ENCODE results near the gene PTPRE.

PTPRE gene

DNA sequence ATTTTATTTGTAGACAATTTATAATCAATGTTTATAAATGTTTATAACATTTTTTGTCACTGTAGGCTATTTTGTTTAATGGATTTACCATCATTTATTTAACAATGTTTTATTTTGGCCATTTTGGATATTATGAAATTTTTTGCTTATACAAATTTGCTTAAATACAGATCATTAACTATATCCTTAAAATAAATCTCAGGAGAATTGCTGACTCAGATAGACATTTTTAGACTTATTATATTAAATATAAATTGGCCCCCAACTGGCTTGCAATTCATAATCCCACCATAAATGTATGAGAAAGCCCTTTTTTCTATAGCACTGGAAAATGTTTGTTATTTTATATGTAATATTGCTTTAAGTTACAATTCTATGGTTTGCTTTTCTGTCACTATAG is 10.3 kb upstream of the PTPRE start (continued):
- TF ChIP-seq, protein P1, sequence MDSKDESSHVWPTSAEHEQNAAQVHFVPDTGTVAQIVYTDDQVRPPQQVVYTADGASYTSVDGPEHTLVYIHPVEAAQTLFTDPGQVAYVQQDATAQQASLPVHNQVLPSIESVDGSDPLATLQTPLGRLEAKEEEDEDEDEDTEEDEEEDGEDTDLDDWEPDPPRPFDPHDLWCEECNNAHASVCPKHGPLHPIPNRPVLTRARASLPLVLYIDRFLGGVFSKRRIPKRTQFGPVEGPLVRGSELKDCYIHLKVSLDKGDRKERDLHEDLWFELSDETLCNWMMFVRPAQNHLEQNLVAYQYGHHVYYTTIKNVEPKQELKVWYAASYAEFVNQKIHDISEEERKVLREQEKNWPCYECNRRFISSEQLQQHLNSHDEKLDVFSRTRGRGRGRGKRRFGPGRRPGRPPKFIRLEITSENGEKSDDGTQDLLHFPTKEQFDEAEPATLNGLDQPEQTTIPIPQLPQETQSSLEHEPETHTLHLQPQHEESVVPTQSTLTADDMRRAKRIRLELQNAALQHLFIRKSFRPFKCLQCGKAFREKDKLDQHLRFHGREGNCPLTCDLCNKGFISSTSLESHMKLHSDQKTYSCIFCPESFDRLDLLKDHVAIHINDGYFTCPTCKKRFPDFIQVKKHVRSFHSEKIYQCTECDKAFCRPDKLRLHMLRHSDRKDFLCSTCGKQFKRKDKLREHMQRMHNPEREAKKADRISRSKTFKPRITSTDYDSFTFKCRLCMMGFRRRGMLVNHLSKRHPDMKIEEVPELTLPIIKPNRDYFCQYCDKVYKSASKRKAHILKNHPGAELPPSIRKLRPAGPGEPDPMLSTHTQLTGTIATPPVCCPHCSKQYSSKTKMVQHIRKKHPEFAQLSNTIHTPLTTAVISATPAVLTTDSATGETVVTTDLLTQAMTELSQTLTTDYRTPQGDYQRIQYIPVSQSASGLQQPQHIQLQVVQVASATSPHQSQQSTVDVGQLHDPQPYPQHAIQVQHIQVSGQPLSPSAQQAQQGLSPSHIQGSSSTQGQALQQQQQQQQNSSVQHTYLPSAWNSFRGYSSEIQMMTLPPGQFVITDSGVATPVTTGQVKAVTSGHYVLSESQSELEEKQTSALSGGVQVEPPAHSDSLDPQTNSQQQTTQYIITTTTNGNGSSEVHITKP (tag by site-specific recombination; IDR thresholded peaks at IDR 0.05) = no peak
- TF ChIP-seq ZNF791 (tag by site-specific recombination; IDR thresholded peaks at IDR 0.05) (no peak), ZSCAN30 (tag by site-specific recombination; IDR thresholded peaks at IDR 0.05) (no peak)

DNA sequence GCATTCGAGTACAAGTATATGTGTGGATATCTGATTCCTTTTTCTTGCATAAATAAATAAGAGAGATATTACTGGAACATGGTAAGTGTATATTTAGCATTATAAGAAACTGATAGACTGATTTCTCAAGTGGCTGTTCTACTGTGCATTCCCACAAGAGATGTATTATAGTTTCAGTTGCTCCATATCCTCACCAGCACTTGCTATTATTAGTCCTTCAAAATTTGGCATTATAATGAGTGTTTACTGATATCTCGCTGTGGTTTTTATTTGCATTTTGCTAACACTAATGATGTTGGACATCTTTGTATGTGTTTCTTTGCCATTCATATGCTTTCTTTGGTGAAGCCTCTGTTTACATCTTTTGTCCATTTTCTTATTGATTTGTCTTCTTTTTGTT is 9.7 kb upstream of the PTPRE start:
- H3K9me3 ChIP-seq (ENCODE audit: control insufficient read depth, insufficient read depth, low read depth, low read length) = no peaks in the 10 kb centered on the region
- no peak overlapping the region for H3K27ac ChIP-seq (ENCODE audit: extremely low read depth, low read depth, low read length)
- H3K4me3 ChIP-seq (ENCODE audit: low read depth, low read length) = no peak overlapping the region
- no peak for TF ChIP-seq BCL11A (tag by site-specific recombination; IDR thresholded peaks at IDR 0.05; ENCODE audit: low read depth)
- TF ChIP-seq ZNF184 (tag by site-specific recombination; IDR thresholded peaks at IDR 0.05) = peak; percentile 98
- ChIA-PET POLR2A (no interaction called here), CTCF (no interaction called here)
- no peaks in the 10 kb centered on the region for H3K4me1 ChIP-seq (ENCODE audit: control insufficient read depth, insufficient read depth, low read length)
- no peaks in the 10 kb centered on the region for H3K36me3 ChIP-seq (ENCODE audit: control insufficient read depth in 2 of 2, insufficient read depth in 1 of 2, low read length in 2 of 2)

DNA sequence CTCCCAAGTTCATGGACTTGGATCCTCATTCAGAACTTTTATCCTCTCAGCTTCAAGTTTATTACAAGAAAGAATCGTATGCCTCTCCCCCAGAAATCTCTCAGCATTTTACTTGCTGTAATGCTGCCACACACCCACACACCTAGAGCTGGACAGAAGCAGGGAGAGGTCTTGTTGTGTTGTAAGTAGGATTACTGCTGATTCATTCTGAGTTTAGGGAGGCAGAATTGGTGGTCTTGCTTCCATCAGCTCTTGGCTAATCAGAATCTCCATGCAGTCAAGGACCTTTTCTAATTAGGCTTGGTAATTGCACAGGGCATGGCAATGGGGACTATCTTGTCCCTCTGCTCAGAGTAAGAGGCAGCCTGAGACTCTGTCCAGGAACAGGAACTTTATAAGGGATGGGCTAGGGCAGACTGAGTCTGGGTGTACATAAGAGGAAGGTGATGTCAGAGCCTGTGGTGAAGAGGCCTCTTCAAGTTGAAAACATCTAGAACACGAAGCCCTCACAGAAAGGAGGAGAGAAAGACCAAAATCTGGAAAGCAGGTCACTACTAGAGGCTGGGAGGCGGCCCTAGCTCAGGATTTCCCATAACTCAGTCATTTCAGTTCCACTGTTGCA is 7.0 kb upstream of the PTPRE start:
- TF ChIP-seq, protein P2, sequence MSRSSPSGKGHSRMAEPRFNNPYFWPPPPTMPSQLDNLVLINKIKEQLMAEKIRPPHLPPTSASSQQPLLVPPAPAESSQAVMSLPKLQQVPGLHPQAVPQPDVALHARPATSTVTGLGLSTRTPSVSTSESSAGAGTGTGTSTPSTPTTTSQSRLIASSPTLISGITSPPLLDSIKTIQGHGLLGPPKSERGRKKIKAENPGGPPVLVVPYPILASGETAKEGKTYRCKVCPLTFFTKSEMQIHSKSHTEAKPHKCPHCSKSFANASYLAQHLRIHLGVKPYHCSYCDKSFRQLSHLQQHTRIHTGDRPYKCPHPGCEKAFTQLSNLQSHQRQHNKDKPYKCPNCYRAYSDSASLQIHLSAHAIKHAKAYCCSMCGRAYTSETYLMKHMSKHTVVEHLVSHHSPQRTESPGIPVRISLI (tag by site-specific recombination; IDR thresholded peaks at IDR 0.05) = no peak
- TF ChIP-seq ZFHX2 (tag by site-specific recombination; conservative IDR thresholded peaks at IDR 0.05) = peak; percentile 28; the same call in 1 of the 2 replicates
- TF ChIP-seq, protein P3, sequence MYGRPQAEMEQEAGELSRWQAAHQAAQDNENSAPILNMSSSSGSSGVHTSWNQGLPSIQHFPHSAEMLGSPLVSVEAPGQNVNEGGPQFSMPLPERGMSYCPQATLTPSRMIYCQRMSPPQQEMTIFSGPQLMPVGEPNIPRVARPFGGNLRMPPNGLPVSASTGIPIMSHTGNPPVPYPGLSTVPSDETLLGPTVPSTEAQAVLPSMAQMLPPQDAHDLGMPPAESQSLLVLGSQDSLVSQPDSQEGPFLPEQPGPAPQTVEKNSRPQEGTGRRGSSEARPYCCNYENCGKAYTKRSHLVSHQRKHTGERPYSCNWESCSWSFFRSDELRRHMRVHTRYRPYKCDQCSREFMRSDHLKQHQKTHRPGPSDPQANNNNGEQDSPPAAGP (tag by site-specific recombination; IDR thresholded peaks at IDR 0.05) = no peak
- Histone ChIP-seq H3K27ac (ENCODE audit: extremely low read depth, low read depth, low read length) (no peak overlapping the region), H3K9me3 (ENCODE audit: control insufficient read depth, insufficient read depth, low read depth, low read length) (no peaks in the 10 kb centered on the region; the same call in 1 of the 2 replicates), H3K4me1 (ENCODE audit: control insufficient read depth, insufficient read depth, low read length) (no peaks in the 10 kb centered on the region), H3K4me3 (ENCODE audit: low read depth, low read length) (no peak overlapping the region), H3K36me3 (ENCODE audit: control insufficient read depth in 2 of 2, insufficient read depth in 1 of 2, low read length in 2 of 2) (no peaks in the 10 kb centered on the region)
- CTCF ChIA-PET = interaction anchor here (0.7 to 3.6 kb wide), 4 partner anchors 101 to 169 kb away, joined by 3 to 16 read pairs (median 4); no protein-coding TSS in a partner anchor
- POLR2A ChIA-PET = interaction anchor here (0.6 kb wide), 1 partner anchor 319 kb away, joined by 5 read pairs; no protein-coding TSS in a partner anchor

DNA sequence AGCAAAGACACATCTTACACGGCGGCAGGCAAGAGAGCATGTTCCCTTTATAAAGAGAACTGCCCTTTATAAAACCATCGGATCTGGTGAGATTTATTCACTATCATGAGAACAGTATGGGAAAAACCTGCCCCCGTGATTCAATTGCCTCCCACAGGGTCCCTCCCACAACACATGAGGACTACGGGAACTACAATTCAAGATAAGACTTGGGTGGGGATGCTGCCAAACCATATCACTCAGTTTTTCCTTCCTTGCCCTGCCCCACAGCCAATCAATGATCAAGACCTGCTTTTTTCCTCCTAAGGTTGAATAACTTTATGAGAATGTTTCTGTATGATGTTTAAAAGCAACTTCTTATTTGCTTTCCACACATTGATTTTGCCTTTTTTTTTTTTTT is 3.1 kb upstream of the PTPRE start:
- H3K9me3 ChIP-seq (ENCODE audit: control insufficient read depth, insufficient read depth, low read depth, low read length) = no peaks in the 10 kb centered on the region; the same call in 1 of the 2 replicates
- H3K4me1 ChIP-seq (ENCODE audit: control insufficient read depth, insufficient read depth, low read length) = no peaks in the 10 kb centered on the region
- no peak overlapping the region for H3K4me3 ChIP-seq (ENCODE audit: low read depth, low read length)
- ChIA-PET CTCF (interaction anchor here (1.7 to 3.7 kb wide), 2 partner anchors 109 to 131 kb away, joined by 7 to 154 read pairs; no protein-coding TSS in a partner anchor), POLR2A (no interaction called here)
- H3K27ac ChIP-seq (ENCODE audit: extremely low read depth, low read depth, low read length) = no peak overlapping the region
- no peaks in the 10 kb centered on the region for H3K36me3 ChIP-seq (ENCODE audit: control insufficient read depth in 2 of 2, insufficient read depth in 1 of 2, low read length in 2 of 2)
- TF ChIP-seq, protein P4, sequence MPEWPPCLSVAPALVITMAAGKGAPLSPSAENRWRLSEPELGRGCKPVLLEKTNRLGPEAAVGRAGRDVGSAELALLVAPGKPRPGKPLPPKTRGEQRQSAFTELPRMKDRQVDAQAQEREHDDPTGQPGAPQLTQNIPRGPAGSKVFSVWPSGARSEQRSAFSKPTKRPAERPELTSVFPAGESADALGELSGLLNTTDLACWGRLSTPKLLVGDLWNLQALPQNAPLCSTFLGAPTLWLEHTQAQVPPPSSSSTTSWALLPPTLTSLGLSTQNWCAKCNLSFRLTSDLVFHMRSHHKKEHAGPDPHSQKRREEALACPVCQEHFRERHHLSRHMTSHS (tag by site-specific recombination; IDR thresholded peaks at IDR 0.05) = no peak
- no peak for TF ChIP-seq MZF1 (tag by site-specific recombination; IDR thresholded peaks at IDR 0.05; ENCODE audit: borderline replicate concordance)
